ENCODE results near the gene MAML1. TPM values are rescaled to one million over a fixed set of nuclear protein-coding genes. Genes with fewer than 3 reads are reported as not detected.
A peak's percentile ranks its signal among the peaks of the same experiment; 100 is the strongest.

MAML1 gene
- total and polyA plus RNA-seq, 2 donors (not counting 1 experiment from before 2014, with no cell fraction given), result 12.0 to 50.6 TPM

- Histone ChIP-seq H3K36me3 (replicated peaks in 1 of 2; ENCODE audit: control extremely low read depth in 1 of 2, control insufficient read depth in 1 of 2, extremely low read depth in 1 of 2, insufficient read depth in 2 of 2, low read length in 1 of 2) (peaks cover 0 to 31% of the 10 kb centered on the region in 2 experiments), H3K4me3 (ENCODE audit: control extremely low read depth in 1 of 5, extremely low read depth in 1 of 5, insufficient read depth in 1 of 5, low read depth in 2 of 5, low read length in 4 of 5) (no peak overlapping the region), H3K9me3 (ENCODE audit: control extremely low read depth in 1 of 3, control insufficient read depth in 2 of 3, insufficient read depth in 1 of 3, low read length in 2 of 3) (no peaks in the 10 kb centered on the region), H2AFZ (ENCODE audit: insufficient read depth, low read depth, low read length, poor library complexity, severe bottlenecking) (no peak overlapping the region), H3K79me2 (ENCODE audit: control insufficient read depth, insufficient read depth, low read length) (peaks cover 19% of the 10 kb centered on the region), H3K27me3 (replicated peaks in 1 of 4; ENCODE audit: control extremely low read depth in 1 of 4, control insufficient read depth in 3 of 4, insufficient read depth in 4 of 4, low read length in 3 of 4) (no peaks in the 10 kb centered on the region), H3K4me2 (replicated peaks; ENCODE audit: low read depth, low read length, poor library complexity, severe bottlenecking) (no peak overlapping the region), H4K20me1 (ENCODE audit: control insufficient read depth, insufficient read depth, low read length, poor library complexity, severe bottlenecking) (peaks cover 45% of the 10 kb centered on the region), H3K27ac (ENCODE audit: low read length in 2 of 2) (no peak overlapping the region), H3K9ac (ENCODE audit: low read length) (no peak overlapping the region), H3K4me1 (ENCODE audit: control insufficient read depth in 2 of 2, insufficient read depth in 2 of 2, low read length in 2 of 2) (peaks cover 35 to 44% of the 10 kb centered on the region in 2 donors)
- ATAC-seq (ENCODE audit: low read depth) (no peak), DNase-seq (no peak)
- 98% methylated on average over 34 of the region's 36 CpGs for WGBS (ENCODE audit: insufficient coverage)
- H3K9me3 Mint-ChIP-seq (ENCODE audit: insufficient read depth), result no peaks in the 10 kb centered on the region
- CTCF ChIA-PET, result interaction anchor here (2.4 kb wide), 1 partner anchor 38 kb away, joined by 7 read pairs; no protein-coding TSS in a partner anchor
- H3K4me1 Mint-ChIP-seq, result peaks cover 33% of the 10 kb centered on the region
- intact Hi-C loops (cut with micrococcal nuclease), result no loop called here
- POLR2A ChIA-PET, result no interaction called here
- no peak overlapping the region for H3K4me3 Mint-ChIP-seq
- TF ChIP-seq CTCF (IDR thresholded peaks at IDR 0.05) (no peak), EZH2 (IDR thresholded peaks at IDR 0.05; ENCODE audit: borderline replicate concordance, insufficient read depth, low read depth, low read length, poor library complexity, severe bottlenecking) (no peak)
- no peaks in the 10 kb centered on the region for H3K27me3 Mint-ChIP-seq
- no peak overlapping the region for H3K27ac Mint-ChIP-seq
These were observed 66.4 kb downstream of the MAML1 start for GRCh38 chr5:179798771-179799643.

GRCh38 chr5:179799644-179799973 is 67.0 kb downstream of the MAML1 start:
- no peaks in the 10 kb centered on the region for H3K27me3 ChIP-seq (replicated peaks in 1 of 4; ENCODE audit: control extremely low read depth in 1 of 4, control insufficient read depth in 3 of 4, insufficient read depth in 4 of 4, low read length in 3 of 4)
- ATAC-seq (ENCODE audit: low read depth) (no peak), DNase-seq (peak; percentile 13)
- H2AFZ ChIP-seq (ENCODE audit: insufficient read depth, low read depth, low read length, poor library complexity, severe bottlenecking), result no peak overlapping the region
- TF ChIP-seq EZH2 (IDR thresholded peaks at IDR 0.05; ENCODE audit: borderline replicate concordance, insufficient read depth, low read depth, low read length, poor library complexity, severe bottlenecking), result no peak
- TF ChIP-seq CTCF (IDR thresholded peaks at IDR 0.05), result no peak
- H3K4me1 Mint-ChIP-seq, result peaks cover 34% of the 10 kb centered on the region
- H4K20me1 ChIP-seq (ENCODE audit: control insufficient read depth, insufficient read depth, low read length, poor library complexity, severe bottlenecking), result peaks cover 51% of the 10 kb centered on the region
- no peak overlapping the region for H3K27ac Mint-ChIP-seq
- H3K9ac ChIP-seq (ENCODE audit: low read length), result no peak overlapping the region
- no peaks in the 10 kb centered on the region for H3K27me3 Mint-ChIP-seq
- H3K27ac ChIP-seq (ENCODE audit: low read length in 2 of 2), result no peak overlapping the region
- no peaks in the 10 kb centered on the region for H3K9me3 ChIP-seq (ENCODE audit: control extremely low read depth in 1 of 3, control insufficient read depth in 2 of 3, insufficient read depth in 1 of 3, low read length in 2 of 3)
- no peak overlapping the region for H3K4me3 Mint-ChIP-seq
- whole genome bisulfite sequencing (ENCODE audit: insufficient coverage), result 99% methylated on average over 5 of the region's 5 CpGs
- ChIA-PET POLR2A (no interaction called here), CTCF (interaction anchor here (0.7 to 2.4 kb wide), 2 partner anchors 37 to 529 kb away, joined by 3 to 7 read pairs; no protein-coding TSS in a partner anchor)
- H3K4me1 ChIP-seq (ENCODE audit: control insufficient read depth in 2 of 2, insufficient read depth in 2 of 2, low read length in 2 of 2), result peaks cover 35 to 44% of the 10 kb centered on the region in 2 donors
- H3K79me2 ChIP-seq (ENCODE audit: control insufficient read depth, insufficient read depth, low read length), result peaks cover 25% of the 10 kb centered on the region
- H3K9me3 Mint-ChIP-seq (ENCODE audit: insufficient read depth), result no peaks in the 10 kb centered on the region
- intact Hi-C loops (cut with micrococcal nuclease), result no loop called here
- H3K4me3 ChIP-seq (ENCODE audit: control extremely low read depth in 1 of 5, extremely low read depth in 1 of 5, insufficient read depth in 1 of 5, low read depth in 2 of 5, low read length in 4 of 5), result no peak overlapping the region
- H3K36me3 ChIP-seq (replicated peaks in 1 of 2; ENCODE audit: control extremely low read depth in 1 of 2, control insufficient read depth in 1 of 2, extremely low read depth in 1 of 2, insufficient read depth in 2 of 2, low read length in 1 of 2), result peaks cover 0 to 31% of the 10 kb centered on the region in 2 experiments
- no peak overlapping the region for H3K4me2 ChIP-seq (replicated peaks; ENCODE audit: low read depth, low read length, poor library complexity, severe bottlenecking)

All from B cell (primary cell).